ENCODE measurements around the gene NMRK1.

DNA sequence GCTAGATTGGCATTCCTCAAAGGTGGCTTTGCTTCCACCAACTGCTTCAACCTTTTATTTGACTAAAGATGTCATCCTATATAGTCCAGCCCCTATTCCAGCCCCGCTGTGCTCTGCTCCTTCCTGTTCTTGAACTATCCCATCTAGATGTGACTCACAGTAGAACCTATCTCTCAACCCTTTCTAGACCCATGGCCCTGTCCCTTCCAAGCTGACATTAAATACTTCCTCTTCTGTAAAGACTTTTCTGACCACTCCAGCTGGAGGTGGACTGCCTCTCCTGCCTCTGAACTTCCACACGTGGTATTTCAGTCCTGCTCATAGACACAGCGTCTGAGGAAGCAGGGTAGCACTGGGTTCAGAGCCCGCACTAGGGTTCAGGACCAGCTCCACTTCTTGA is 32.7 kb upstream of the NMRK1 start:
- TF ChIP-seq POLR2A (IDR thresholded peaks at IDR 0.05), result no peak
- TF ChIP-seq, protein P1, sequence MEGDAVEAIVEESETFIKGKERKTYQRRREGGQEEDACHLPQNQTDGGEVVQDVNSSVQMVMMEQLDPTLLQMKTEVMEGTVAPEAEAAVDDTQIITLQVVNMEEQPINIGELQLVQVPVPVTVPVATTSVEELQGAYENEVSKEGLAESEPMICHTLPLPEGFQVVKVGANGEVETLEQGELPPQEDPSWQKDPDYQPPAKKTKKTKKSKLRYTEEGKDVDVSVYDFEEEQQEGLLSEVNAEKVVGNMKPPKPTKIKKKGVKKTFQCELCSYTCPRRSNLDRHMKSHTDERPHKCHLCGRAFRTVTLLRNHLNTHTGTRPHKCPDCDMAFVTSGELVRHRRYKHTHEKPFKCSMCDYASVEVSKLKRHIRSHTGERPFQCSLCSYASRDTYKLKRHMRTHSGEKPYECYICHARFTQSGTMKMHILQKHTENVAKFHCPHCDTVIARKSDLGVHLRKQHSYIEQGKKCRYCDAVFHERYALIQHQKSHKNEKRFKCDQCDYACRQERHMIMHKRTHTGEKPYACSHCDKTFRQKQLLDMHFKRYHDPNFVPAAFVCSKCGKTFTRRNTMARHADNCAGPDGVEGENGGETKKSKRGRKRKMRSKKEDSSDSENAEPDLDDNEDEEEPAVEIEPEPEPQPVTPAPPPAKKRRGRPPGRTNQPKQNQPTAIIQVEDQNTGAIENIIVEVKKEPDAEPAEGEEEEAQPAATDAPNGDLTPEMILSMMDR (IDR thresholded peaks at IDR 0.05), result no peak
